CD14-positive monocyte (primary cell): ENCODE results near the gene ME1. TPM values are rescaled to one million over a fixed set of nuclear protein-coding genes. Genes with fewer than 3 reads are reported as not detected.
"Not testable (repeated sequence)": the region's sequence is repeated elsewhere in the genome, so short reads cannot be mapped to it uniquely, and the experiment has no call there.

Experiments
- DNase-seq, 3 donors: peaks; one replicate each; pipeline ENCODE4 v3.0.0-alpha.2; 2011 to 2022
- H2AFZ ChIP-seq: 2 replicates; pipeline ENCODE4 v1.6.0; 2012; ENCODE audit warnings: mild to moderate bottlenecking, low read depth, low read length, inconsistent platforms; ENCODE audit not compliant: insufficient read depth, poor library complexity, severe bottlenecking
- H3K27ac ChIP-seq, 2 donors: 1 replicate in 1 of 2; 2 replicates in 1 of 2; pipeline ENCODE4 v1.5.1; 2012 to 2013; ENCODE audit warnings: low read length in 2 of 2, control low read depth in 1 of 2, inconsistent platforms in 1 of 2, low read depth in 1 of 2, mild to moderate bottlenecking in 1 of 2
- H3K27me3 ChIP-seq, 2 donors: one replicate each; pipeline versions ENCODE4 v1.6.0 to v1.6.1; 2011 to 2013; ENCODE audit warnings: low read length in 2 of 2; ENCODE audit not compliant: control insufficient read depth in 2 of 2, insufficient read depth in 2 of 2
- H3K36me3 ChIP-seq, 2 donors: replicated peaks in 1 of 2; 1 replicate in 1 of 2; 2 replicates in 1 of 2; pipeline versions ENCODE4 v1.5.1 to v1.6.1; 2012 to 2013; ENCODE audit warnings: low read length in 2 of 2, control low read depth in 1 of 2, inconsistent platforms in 1 of 2, mild to moderate bottlenecking in 1 of 2; ENCODE audit not compliant: insufficient read depth in 2 of 2, control insufficient read depth in 1 of 2
- H3K4me1 ChIP-seq, 2 donors: 1 replicate in 1 of 2; 2 replicates in 1 of 2; pipeline versions ENCODE4 v1.5.1 to v1.6.1; 2012 to 2013; ENCODE audit warnings: low read length in 2 of 2, control low read depth in 1 of 2, inconsistent platforms in 1 of 2, mild to moderate bottlenecking in 1 of 2, moderate library complexity in 1 of 2; ENCODE audit not compliant: insufficient read depth in 2 of 2, control insufficient read depth in 1 of 2
- H3K4me2 ChIP-seq: replicated peaks from 2 replicates; pipeline ENCODE3; 2012; ENCODE audit warnings: low read length, moderate library complexity, mild to moderate bottlenecking; ENCODE audit not compliant: poor library complexity, severe bottlenecking; ENCODE audit errors: extremely low read depth
- H3K4me3 ChIP-seq, 3 experiments: fragments of 200-600 bp in 1 of 3; sonication (generic) in 1 of 3; replicated peaks in 1 of 3; 1 replicate in 2 of 3; 2 replicates in 1 of 3; pipeline ENCODE4 v1.5.1; 2011 to 2013; ENCODE audit warnings: low read length in 3 of 3, mild to moderate bottlenecking in 3 of 3, control low read depth in 2 of 3, low read depth in 2 of 3, inconsistent platforms in 1 of 3, moderate library complexity in 1 of 3
- H3K79me2 ChIP-seq: 2 replicates; pipeline ENCODE4 v1.6.0; 2012; ENCODE audit warnings: mild to moderate bottlenecking, control low read depth, inconsistent platforms, low read length, moderate library complexity; ENCODE audit not compliant: insufficient read depth
- H3K9ac ChIP-seq: 2 replicates; pipeline ENCODE4 v1.6.0; 2017; ENCODE audit warnings: low read length, mild to moderate bottlenecking; ENCODE audit not compliant: insufficient read depth, poor library complexity, severe bottlenecking
- H3K9me3 ChIP-seq, 2 donors: replicated peaks in 1 of 2; 1 replicate in 1 of 2; 2 replicates in 1 of 2; pipeline versions ENCODE4 v1.5.1 to v1.6.1; 2012 to 2013; ENCODE audit warnings: low read length in 2 of 2, control low read depth in 1 of 2; ENCODE audit not compliant: control insufficient read depth in 1 of 2, insufficient read depth in 1 of 2
- H4K20me1 ChIP-seq: 2 replicates; pipeline ENCODE4 v1.6.0; 2012; ENCODE audit warnings: mild to moderate bottlenecking, low read length, control low read depth, moderate library complexity; ENCODE audit not compliant: insufficient read depth
- H3K27ac Mint-ChIP-seq, 7 donors: one replicate each; pipeline ENCODE4 v1.8.0; 2020; ENCODE audit warnings: mild to moderate bottlenecking in 7 of 7, mixed read lengths in 7 of 7, moderate library complexity in 6 of 7, inconsistent platforms in 2 of 7
- H3K27me3 Mint-ChIP-seq, 3 donors: one replicate each; pipeline ENCODE4 v1.8.0; 2021 to 2022; ENCODE audit warnings: low read depth in 3 of 3, mild to moderate bottlenecking in 3 of 3, mixed read lengths in 3 of 3, moderate library complexity in 3 of 3, inconsistent platforms in 1 of 3
- H3K36me3 Mint-ChIP-seq, 2 donors: one replicate each; pipeline ENCODE4 v1.8.0; 2020; ENCODE audit warnings: mixed read lengths in 2 of 2, inconsistent platforms in 1 of 2, mild to moderate bottlenecking in 1 of 2
- H3K4me1 Mint-ChIP-seq: one replicate; pipeline ENCODE4 v1.8.0; 2020; ENCODE audit warnings: mild to moderate bottlenecking, mixed read lengths
- H3K4me3 Mint-ChIP-seq, 2 donors: one replicate each; pipeline ENCODE4 v1.8.0; 2020; ENCODE audit warnings: mild to moderate bottlenecking in 2 of 2, mixed read lengths in 2 of 2, moderate library complexity in 1 of 2
- H3K9me3 Mint-ChIP-seq, 7 donors: one replicate each; pipeline ENCODE4 v1.8.0; 2020 to 2022; ENCODE audit warnings: mixed read lengths in 7 of 7, mild to moderate bottlenecking in 6 of 7, moderate library complexity in 6 of 7, inconsistent platforms in 2 of 7
- CTCF ChIP-seq: fragments of 200-600 bp; IDR thresholded peaks from one replicate; pipeline ENCODE4 v1.8.0; 2022; ENCODE audit warnings: antibody characterized with exemption, mild to moderate bottlenecking
- WGBS: methylation state at CpG from one replicate; pipeline ENCODE4 v1.1.5; 2013; ENCODE audit warnings: missing lambda C conversion rate; ENCODE audit not compliant: insufficient coverage; 5-methylcytosine and 5-hydroxymethylcytosine counted together
- intact Hi-C, 2 donors: fragments of 100-400 bp; cut with micrococcal nuclease; formaldehyde crosslinking; loops; one replicate each; pipeline versions ENCODE4 v1.15.0 to v1.15.1; 2023
- polyA plus RNA-seq, 3 donors: library from polyadenylated mRNA; depleted of rRNA in 1 of 3; unstranded in 2 of 3; stranded (reverse) in 1 of 3; fragments of 300-500 nt in 2 of 3; fragments of >200 nt in 1 of 3; fragmentation: Illumina TruSeq in 2 of 3; gene quantifications; 1 replicate in 2 of 3; 2 replicates in 1 of 3; pipeline ENCODE4 v1.2.3, GENCODE V29; 2012 to 2021

Gene ME1
- polyA plus RNA-seq, 3 donors: 1.3 to 4.0 (median 2.1) TPM

- H3K9ac ChIP-seq: no peak overlapping the region
- no peaks in the 10 kb centered on the region for H3K36me3 ChIP-seq
- H3K4me2 ChIP-seq: no peak overlapping the region
- peaks cover 0 to 17% (median 7%) of the 10 kb centered on the region in 7 donors for H3K9me3 Mint-ChIP-seq
- H3K4me1 ChIP-seq: no peaks in the 10 kb centered on the region
- no peak overlapping the region for H3K27ac ChIP-seq
- no peaks in the 10 kb centered on the region for H3K79me2 ChIP-seq
- no peak overlapping the region for H3K27ac Mint-ChIP-seq
- H3K9me3 ChIP-seq: peaks cover 0 to 4% of the 10 kb centered on the region in 2 donors
- intact Hi-C loops: no loop called here
- H3K27me3 ChIP-seq: no peaks in the 10 kb centered on the region
- no peak for TF ChIP-seq CTCF
- no peaks in the 10 kb centered on the region for H4K20me1 ChIP-seq
- H3K4me3 ChIP-seq: no peak overlapping the region
- no peaks in the 10 kb centered on the region for H3K36me3 Mint-ChIP-seq
- H3K4me1 Mint-ChIP-seq: no peaks in the 10 kb centered on the region
- H2AFZ ChIP-seq: no peak overlapping the region
- no peak overlapping the region for H3K4me3 Mint-ChIP-seq
- peaks cover 2 to 5% (median 2%) of the 10 kb centered on the region in 3 donors for H3K27me3 Mint-ChIP-seq
- no peak for DNase-seq
- WGBS: 100% methylated on average over 1 of the region's 1 CpG
These were observed 64.9 kb downstream of the ME1 start for GRCh38 chr6:83365931-83366330.

GRCh38 chr6:83362349-83362748, 68.5 kb downstream of the ME1 start:
- H3K9me3 Mint-ChIP-seq: peaks cover 3 to 34% (median 15%) of the 10 kb centered on the region in 7 donors
- H3K4me1 ChIP-seq, H3K27me3 Mint-ChIP-seq, H3K9me3 ChIP-seq, H3K27ac ChIP-seq, H3K27ac Mint-ChIP-seq, H3K27me3 ChIP-seq, H3K36me3 Mint-ChIP-seq, H3K79me2 ChIP-seq, DNase-seq, H4K20me1 ChIP-seq, H3K36me3 ChIP-seq, H3K4me3 ChIP-seq, H3K9ac ChIP-seq, H3K4me2 ChIP-seq, H2AFZ ChIP-seq, H3K4me1 Mint-ChIP-seq, intact Hi-C loops, H3K4me3 Mint-ChIP-seq: not testable (repeated sequence)
- WGBS: 98% methylated on average over 6 of the region's 6 CpGs
